Thyroid gland (tissue), 4 donors: ENCODE measurements around the gene HSPB7.

Experiments used
- CTCF ChIP-seq, 6 experiments: fragments of 200-600 bp in 3 of 6; fragments of 450-650 bp in 3 of 6; sonication (generic) in 3 of 6; IDR thresholded peaks; one replicate each; pipeline ENCODE4 v1.5.1; 2016 to 2019; ENCODE audit warnings: antibody characterized with exemption in 6 of 6, mild to moderate bottlenecking in 2 of 6, inconsistent platforms in 1 of 6, moderate library complexity in 1 of 6
- POLR2A ChIP-seq, 2 donors: fragments of 450-650 bp; IDR thresholded peaks; one replicate each; pipeline ENCODE4 v1.6.1; 2017; ENCODE audit warnings: antibody characterized with exemption in 2 of 2, mild to moderate bottlenecking in 2 of 2, moderate library complexity in 1 of 2

GRCh38 chr1:15970911-15971310 lies 46.9 kb downstream of the HSPB7 start:
- no peak for TF ChIP-seq CTCF (IDR thresholded peaks at IDR 0.05)
- TF ChIP-seq POLR2A (IDR thresholded peaks at IDR 0.05): no peak
